ENCODE data around the gene SMCHD1.

GRCh38 chr18:2641638-2642037 lies 13.9 kb upstream of the SMCHD1 start:
- TF ChIP-seq LEF1 (IDR thresholded peaks at IDR 0.05; ENCODE audit: borderline replicate concordance) (no peak), SUZ12 (IDR thresholded peaks at IDR 0.05) (no peak)

Data from HEK293T (cell line).